Ectodermal cell (in vitro differentiated cells): ENCODE measurements around the gene KIRREL3.

ENCODE experiments used
- H3K27ac ChIP-seq: 2 replicates; pipeline ENCODE4 v1.7.0; 2013; ENCODE audit warnings: mild to moderate bottlenecking, low read depth, low read length; ENCODE audit not compliant: insufficient read depth, poor library complexity, severe bottlenecking
- H3K27me3 ChIP-seq: 2 replicates; pipeline ENCODE4 v1.7.0; 2013; ENCODE audit warnings: mild to moderate bottlenecking, low read length; ENCODE audit not compliant: insufficient read depth, control insufficient read depth, poor library complexity, severe bottlenecking
- H3K36me3 ChIP-seq: one replicate; pipeline ENCODE4 v1.7.0; 2013; ENCODE audit warnings: low read length; ENCODE audit not compliant: control insufficient read depth, insufficient read depth
- H3K4me1 ChIP-seq: one replicate; pipeline ENCODE4 v1.7.0; 2013; ENCODE audit warnings: low read length; ENCODE audit not compliant: control insufficient read depth, insufficient read depth
- H3K4me3 ChIP-seq: 2 replicates; pipeline ENCODE4 v1.7.0; 2013; ENCODE audit warnings: low read depth, low read length, control low read depth; ENCODE audit not compliant: insufficient read depth
- H3K9me3 ChIP-seq: 2 replicates; pipeline ENCODE4 v1.7.0; 2013; ENCODE audit warnings: mild to moderate bottlenecking, low read length, moderate library complexity; ENCODE audit not compliant: control insufficient read depth
- WGBS, 2 experiments: methylation state at CpG; one replicate each; pipeline ENCODE4 v1.1.7; 2013; ENCODE audit warnings: missing lambda C conversion rate in 2 of 2; 5-methylcytosine and 5-hydroxymethylcytosine counted together

The KIRREL3 gene

GRCh38 chr11:126440792-126441514 lies 559.6 kb downstream of the KIRREL3 start:
- no peaks in the 10 kb centered on the region for H3K9me3 ChIP-seq
- 12% methylated on average over 21 of the region's 21 CpGs for WGBS, 2 experiments
- peaks cover 6% of the 10 kb centered on the region for H3K27me3 ChIP-seq
- H3K4me1 ChIP-seq, result peaks cover 17% of the 10 kb centered on the region
- H3K4me3 ChIP-seq, result no peak overlapping the region
- no peaks in the 10 kb centered on the region for H3K36me3 ChIP-seq
- no peak overlapping the region for H3K27ac ChIP-seq

DNA sequence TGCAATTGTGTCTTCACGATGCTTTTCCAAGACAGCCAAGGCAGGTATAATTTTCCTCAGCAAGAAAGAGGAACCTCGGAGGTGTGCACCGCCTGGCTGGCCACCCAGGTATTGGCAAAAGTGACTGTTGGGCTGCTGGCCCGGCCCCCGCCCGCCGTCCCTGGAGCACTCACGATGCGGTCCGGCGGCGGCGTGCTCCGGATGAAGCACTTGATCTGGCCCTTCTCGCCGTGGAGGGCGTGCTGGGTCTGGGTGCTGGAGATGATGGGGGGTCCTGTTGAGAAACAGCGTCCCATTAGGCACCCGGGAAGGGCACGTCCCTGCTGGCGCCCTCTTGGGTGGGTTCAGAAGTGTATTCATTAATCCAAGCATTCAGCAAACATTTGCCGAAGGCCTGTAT lies 560.3 kb downstream of the KIRREL3 start:
- Histone ChIP-seq H3K4me1 (peaks cover 17% of the 10 kb centered on the region), H3K36me3 (no peaks in the 10 kb centered on the region), H3K9me3 (no peaks in the 10 kb centered on the region), H3K27me3 (peaks cover 6% of the 10 kb centered on the region), H3K27ac (no peak overlapping the region), H3K4me3 (no peak overlapping the region)
- 87 to 90% methylated on average over 22 of the region's 22 CpGs for WGBS, 2 experiments

- H3K4me3 ChIP-seq, result no peak overlapping the region
- H3K36me3 ChIP-seq, result no peaks in the 10 kb centered on the region
- H3K27ac ChIP-seq, result no peak overlapping the region
- WGBS, 2 experiments, result 92 to 94% methylated on average over 5 of the region's 5 CpGs
- peaks cover 33% of the 10 kb centered on the region for H3K4me1 ChIP-seq
- H3K27me3 ChIP-seq, result peaks cover 6% of the 10 kb centered on the region
- no peaks in the 10 kb centered on the region for H3K9me3 ChIP-seq
These were observed 561.9 kb downstream of the KIRREL3 start for GRCh38 chr11:126438691-126439090.

DNA sequence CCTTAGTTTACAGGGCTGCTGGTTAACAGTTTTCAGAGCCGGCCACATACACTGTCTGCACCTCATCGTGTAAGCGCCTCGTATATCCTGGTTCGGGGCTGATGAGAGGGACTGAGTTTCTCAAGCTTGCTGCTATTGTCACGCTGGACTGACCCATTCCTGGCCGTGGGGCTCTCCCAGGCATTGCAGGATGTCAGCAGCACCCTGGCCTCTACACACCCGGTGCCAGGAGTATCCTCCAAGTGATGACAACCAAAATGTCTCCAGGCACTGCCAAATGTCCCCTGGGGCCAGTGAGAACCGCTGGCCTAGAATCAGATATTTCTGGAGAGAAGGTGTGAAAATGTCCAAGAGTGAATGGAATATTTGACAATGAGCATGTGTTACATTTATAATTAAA lies 562.3 kb downstream of the KIRREL3 start:
- peaks cover 6% of the 10 kb centered on the region for H3K27me3 ChIP-seq
- no peaks in the 10 kb centered on the region for H3K36me3 ChIP-seq
- WGBS, 2 experiments, result 92 to 93% methylated on average over 9 of the region's 9 CpGs
- peaks cover 36% of the 10 kb centered on the region for H3K4me1 ChIP-seq
- no peaks in the 10 kb centered on the region for H3K9me3 ChIP-seq
- no peak overlapping the region for H3K4me3 ChIP-seq
- no peak overlapping the region for H3K27ac ChIP-seq

DNA sequence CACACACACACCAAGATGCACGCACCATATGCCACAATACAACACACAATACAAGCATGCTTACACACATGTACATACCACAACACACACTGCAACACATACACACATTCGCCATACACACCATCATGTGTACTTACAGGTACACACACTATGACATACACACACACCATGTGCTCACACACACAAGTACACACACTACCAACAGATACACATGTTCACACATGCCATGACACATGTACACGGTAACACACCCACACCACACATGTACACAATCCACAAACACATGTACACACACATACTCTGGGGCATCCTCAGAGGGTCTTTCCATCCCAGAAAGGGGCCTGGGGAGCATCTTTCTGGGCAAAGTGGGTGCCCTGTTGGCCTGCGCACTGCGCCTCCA lies 562.8 kb downstream of the KIRREL3 start:
- no peaks in the 10 kb centered on the region for H3K9me3 ChIP-seq
- 94 to 96% methylated on average over 5 of the region's 5 CpGs for WGBS, 2 experiments
- peaks cover 6% of the 10 kb centered on the region for H3K27me3 ChIP-seq
- peaks cover 33% of the 10 kb centered on the region for H3K4me1 ChIP-seq
- H3K27ac ChIP-seq, result no peak overlapping the region
- no peaks in the 10 kb centered on the region for H3K36me3 ChIP-seq
- no peak overlapping the region for H3K4me3 ChIP-seq

DNA sequence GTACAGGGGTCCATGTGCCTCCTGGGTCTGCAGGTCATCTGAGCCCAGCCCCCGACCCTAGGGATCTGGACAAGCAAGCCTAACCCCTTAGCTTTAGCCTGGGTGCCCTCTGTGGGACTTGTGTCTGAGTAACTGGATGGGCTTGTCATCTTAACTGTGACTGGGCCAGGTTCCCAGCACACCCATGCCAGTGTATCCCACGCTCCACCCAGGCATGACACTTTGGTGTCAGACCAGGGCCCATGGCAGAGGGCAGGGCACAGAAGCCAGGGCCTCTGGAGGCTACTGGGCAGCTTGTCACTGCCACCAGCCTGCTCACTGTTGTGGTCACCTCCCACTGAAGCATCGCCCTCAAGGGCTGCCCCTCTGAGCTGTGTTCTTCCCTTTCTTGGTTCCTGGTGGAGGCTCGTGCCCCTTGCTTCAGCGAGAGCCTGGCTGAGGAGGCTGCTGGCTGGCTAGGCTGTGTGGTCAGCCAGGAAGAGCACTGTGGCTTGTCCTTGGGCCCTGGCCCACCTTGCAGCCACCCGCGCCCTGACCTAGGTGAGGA lies 564.3 kb downstream of the KIRREL3 start:
- no peaks in the 10 kb centered on the region for H3K9me3 ChIP-seq
- no peak overlapping the region for H3K27ac ChIP-seq
- H3K4me1 ChIP-seq, result peaks cover 29% of the 10 kb centered on the region
- WGBS, 2 experiments, result 92 to 95% methylated on average over 7 of the region's 7 CpGs
- peaks cover 4% of the 10 kb centered on the region for H3K27me3 ChIP-seq
- H3K4me3 ChIP-seq, result no peak overlapping the region
- H3K36me3 ChIP-seq, result no peaks in the 10 kb centered on the region

DNA sequence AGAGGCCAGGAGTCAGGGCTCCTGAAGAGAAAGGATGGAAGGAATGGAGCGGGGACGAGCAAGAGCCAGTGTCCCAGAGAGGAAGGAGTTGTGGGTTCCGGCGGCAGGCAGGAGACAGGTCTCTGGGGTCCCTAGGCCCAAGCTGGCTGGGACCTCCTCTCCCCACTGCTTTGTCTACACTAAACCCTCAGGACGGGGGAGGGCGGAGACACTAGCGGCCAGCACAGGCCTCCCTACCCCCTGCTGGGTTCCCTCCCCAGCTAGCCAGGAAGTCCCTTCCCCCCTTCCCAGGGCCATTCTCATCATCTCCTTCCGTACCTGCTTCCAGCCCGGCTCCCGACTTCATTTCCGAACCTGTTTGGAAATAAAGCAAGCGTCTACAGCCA lies 565.6 kb downstream of the KIRREL3 start:
- no peak overlapping the region for H3K4me3 ChIP-seq
- H3K27ac ChIP-seq, result no peak overlapping the region
- no peaks in the 10 kb centered on the region for H3K27me3 ChIP-seq
- 69 to 71% methylated on average over 12 of the region's 12 CpGs for WGBS, 2 experiments
- H3K36me3 ChIP-seq, result no peaks in the 10 kb centered on the region
- no peaks in the 10 kb centered on the region for H3K9me3 ChIP-seq
- H3K4me1 ChIP-seq, result peaks cover 23% of the 10 kb centered on the region

DNA sequence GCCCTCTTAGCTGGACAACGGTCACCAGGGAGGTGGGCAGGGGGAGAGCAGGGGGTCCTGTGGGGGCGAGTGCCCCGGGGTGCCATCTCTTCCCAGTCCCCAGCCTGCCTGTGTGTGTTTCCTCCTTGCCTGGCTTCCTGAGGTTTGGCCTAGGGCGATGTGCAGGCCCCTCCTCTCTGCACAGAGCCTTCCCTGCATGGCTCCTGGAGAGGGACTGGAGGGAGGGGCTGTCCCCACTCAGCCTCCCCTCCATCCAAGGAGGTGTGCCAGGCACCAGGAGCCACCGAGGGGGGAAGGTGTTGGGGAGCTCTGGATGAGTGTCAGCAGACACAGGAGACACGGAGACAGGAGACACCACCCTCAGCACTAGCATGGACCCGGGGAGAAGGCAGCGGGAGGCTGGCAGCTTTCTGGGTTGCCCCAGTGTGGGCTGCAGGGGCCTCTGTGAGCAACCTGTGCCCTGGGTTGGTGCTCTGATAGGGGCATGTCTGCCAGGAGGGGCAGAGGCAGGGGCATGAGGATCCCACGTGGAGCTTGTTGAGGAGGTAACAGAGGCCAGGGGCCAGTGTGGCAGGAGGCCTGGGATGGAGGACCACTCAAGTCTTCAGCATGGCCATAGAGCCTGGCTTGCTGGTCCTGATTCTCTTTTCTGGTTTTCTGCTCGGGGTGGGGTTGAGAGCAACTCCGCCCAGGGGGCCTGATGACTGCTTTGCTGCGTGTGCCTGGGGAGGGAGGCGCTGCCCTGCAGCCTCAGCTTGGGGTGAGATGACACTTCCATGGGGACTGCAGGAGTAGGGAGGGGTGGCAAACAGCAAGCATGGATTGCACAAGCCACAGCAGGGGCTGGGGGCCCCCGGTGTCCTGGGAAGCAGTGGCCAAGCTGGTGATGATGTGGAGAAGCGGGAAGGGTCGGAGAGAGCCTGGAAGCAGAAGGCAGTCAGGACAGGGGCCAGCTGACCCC lies 566.3 kb downstream of the KIRREL3 start:
- WGBS, 2 experiments, result 85 to 86% methylated on average over 16 of the region's 16 CpGs
- H3K4me3 ChIP-seq, result no peak overlapping the region
- H3K27ac ChIP-seq, result no peak overlapping the region
- no peaks in the 10 kb centered on the region for H3K36me3 ChIP-seq
- peaks cover 23% of the 10 kb centered on the region for H3K4me1 ChIP-seq
- no peaks in the 10 kb centered on the region for H3K9me3 ChIP-seq
- H3K27me3 ChIP-seq, result no peaks in the 10 kb centered on the region

- 89 to 92% methylated on average over 11 of the region's 11 CpGs for WGBS, 2 experiments
- Histone ChIP-seq H3K27ac (no peak overlapping the region), H3K36me3 (no peaks in the 10 kb centered on the region), H3K4me1 (peaks cover 23% of the 10 kb centered on the region), H3K9me3 (no peaks in the 10 kb centered on the region), H3K27me3 (no peaks in the 10 kb centered on the region), H3K4me3 (no peak overlapping the region)
These were observed 567.2 kb downstream of the KIRREL3 start for GRCh38 chr11:126433244-126433846.

GRCh38 chr11:126432525-126432924 lies 568.0 kb downstream of the KIRREL3 start:
- H3K27ac ChIP-seq, result no peak overlapping the region
- H3K4me1 ChIP-seq, result peaks cover 23% of the 10 kb centered on the region
- no peak overlapping the region for H3K4me3 ChIP-seq
- no peaks in the 10 kb centered on the region for H3K9me3 ChIP-seq
- H3K27me3 ChIP-seq, result no peaks in the 10 kb centered on the region
- no peaks in the 10 kb centered on the region for H3K36me3 ChIP-seq
- 86 to 97% methylated on average over 6 of the region's 6 CpGs for WGBS, 2 experiments
